SK-N-SH treated with all-trans-retinoic acid at 6 μM for 48 hours (cell line): ENCODE results near the gene SNRNP25.

ENCODE experiments used
- ATAC-seq: fragments of 200-7000 bp; cut with Tn5 transposase; 3 replicates; pipeline ENCODE4 v1.9.1; 2020; ENCODE audit warnings: mild to moderate bottlenecking, moderate library complexity
- ARNTL ChIP-seq: fragments of 450-650 bp; formaldehyde crosslinking; IDR thresholded peaks from 2 replicates; pipeline ENCODE4 v1.5.0; 2020; ENCODE audit warnings: low read depth, mild to moderate bottlenecking, moderate library complexity, borderline replicate concordance
- BACH2 ChIP-seq: fragments of 250-450 bp; sonication (Bioruptor Pico); IDR thresholded peaks from 2 replicates; pipeline ENCODE4 v1.9.0; 2021; ENCODE audit warnings: mild to moderate bottlenecking, borderline replicate concordance
- CSDC2 ChIP-seq: fragments of 250-450 bp; sonication (Bioruptor Pico); IDR thresholded peaks from 2 replicates; pipeline ENCODE4 v1.5.0; 2020; ENCODE audit warnings: mild to moderate bottlenecking, moderate library complexity
- ESRRG ChIP-seq: fragments of 250-450 bp; sonication (Bioruptor Pico); IDR thresholded peaks from 2 replicates; pipeline ENCODE4 v1.6.1; 2021; ENCODE audit warnings: mild to moderate bottlenecking
- GLIS3 ChIP-seq: fragments of 250-450 bp; sonication (Bioruptor Pico); IDR thresholded peaks from 2 replicates; pipeline ENCODE4 v1.5.0; 2020; ENCODE audit warnings: mild to moderate bottlenecking, moderate library complexity
- OSR1 ChIP-seq: fragments of 250-450 bp; sonication (Bioruptor Pico); IDR thresholded peaks from 2 replicates; pipeline ENCODE4 v1.8.0; 2022; ENCODE audit warnings: moderate library complexity, mild to moderate bottlenecking, inconsistent platforms
- RARB ChIP-seq: fragments of 250-450 bp; sonication (Bioruptor Pico); IDR thresholded peaks from 2 replicates; pipeline ENCODE4 v1.8.0; 2021; ENCODE audit warnings: mild to moderate bottlenecking, moderate library complexity
- SNAI2 ChIP-seq: fragments of 250-450 bp; sonication (Bioruptor Pico); IDR thresholded peaks from 2 replicates; pipeline ENCODE4 v1.5.0; 2020; ENCODE audit warnings: mild to moderate bottlenecking, moderate library complexity
- TCF4 ChIP-seq: fragments of 250-450 bp; sonication (Bioruptor Pico); IDR thresholded peaks from 2 replicates; pipeline ENCODE4 v1.8.0; 2021; ENCODE audit warnings: mild to moderate bottlenecking, moderate library complexity, borderline replicate concordance
- TOX ChIP-seq: fragments of 250-450 bp; sonication (Bioruptor Pico); IDR thresholded peaks from 2 replicates; pipeline ENCODE4 v1.8.0; 2021; ENCODE audit warnings: mild to moderate bottlenecking, moderate library complexity, borderline replicate concordance
- ZC3H10 ChIP-seq: fragments of 250-450 bp; sonication (Bioruptor Pico); IDR thresholded peaks from 2 replicates; pipeline ENCODE4 v1.5.1; 2021; ENCODE audit warnings: mild to moderate bottlenecking, moderate library complexity
- ZFP3 ChIP-seq: fragments of 250-450 bp; sonication (Bioruptor Pico); IDR thresholded peaks from 2 replicates; pipeline ENCODE4 v1.5.0; 2020; ENCODE audit warnings: mild to moderate bottlenecking, moderate library complexity
- ZFP30 ChIP-seq: fragments of 450-650 bp; formaldehyde crosslinking; IDR thresholded peaks from 2 replicates; pipeline ENCODE4 v1.5.0; 2022; ENCODE audit warnings: mild to moderate bottlenecking, moderate library complexity
- ZNF565 ChIP-seq: fragments of 450-650 bp; formaldehyde crosslinking; conservative IDR thresholded peaks from 2 replicates; pipeline ENCODE4 v1.5.0; 2020; ENCODE audit warnings: low read depth, mild to moderate bottlenecking, moderate library complexity
- TF ChIP-seq, protein P1 (sequence below): fragments of 250-450 bp; sonication (Bioruptor Pico); IDR thresholded peaks from 2 replicates; pipeline ENCODE4 v1.5.1; 2020; ENCODE audit warnings: low read depth, mild to moderate bottlenecking, moderate library complexity
- TF ChIP-seq, protein P2 (sequence below): fragments of 250-450 bp; sonication (Bioruptor Pico); IDR thresholded peaks from 2 replicates; pipeline ENCODE4 v1.8.0; 2020; ENCODE audit warnings: mild to moderate bottlenecking, moderate library complexity, borderline replicate concordance
- TF ChIP-seq, protein P3 (sequence below): fragments of 250-450 bp; sonication (Bioruptor Pico); IDR thresholded peaks from 2 replicates; pipeline ENCODE4 v1.8.0; 2021; ENCODE audit warnings: low read depth, mild to moderate bottlenecking, moderate library complexity, borderline replicate concordance
- TF ChIP-seq, protein P4 (sequence below): fragments of 250-450 bp; sonication (Bioruptor Pico); IDR thresholded peaks from 2 replicates; pipeline ENCODE4 v1.5.0; 2020; ENCODE audit warnings: mild to moderate bottlenecking, moderate library complexity

Gene SNRNP25

DNA sequence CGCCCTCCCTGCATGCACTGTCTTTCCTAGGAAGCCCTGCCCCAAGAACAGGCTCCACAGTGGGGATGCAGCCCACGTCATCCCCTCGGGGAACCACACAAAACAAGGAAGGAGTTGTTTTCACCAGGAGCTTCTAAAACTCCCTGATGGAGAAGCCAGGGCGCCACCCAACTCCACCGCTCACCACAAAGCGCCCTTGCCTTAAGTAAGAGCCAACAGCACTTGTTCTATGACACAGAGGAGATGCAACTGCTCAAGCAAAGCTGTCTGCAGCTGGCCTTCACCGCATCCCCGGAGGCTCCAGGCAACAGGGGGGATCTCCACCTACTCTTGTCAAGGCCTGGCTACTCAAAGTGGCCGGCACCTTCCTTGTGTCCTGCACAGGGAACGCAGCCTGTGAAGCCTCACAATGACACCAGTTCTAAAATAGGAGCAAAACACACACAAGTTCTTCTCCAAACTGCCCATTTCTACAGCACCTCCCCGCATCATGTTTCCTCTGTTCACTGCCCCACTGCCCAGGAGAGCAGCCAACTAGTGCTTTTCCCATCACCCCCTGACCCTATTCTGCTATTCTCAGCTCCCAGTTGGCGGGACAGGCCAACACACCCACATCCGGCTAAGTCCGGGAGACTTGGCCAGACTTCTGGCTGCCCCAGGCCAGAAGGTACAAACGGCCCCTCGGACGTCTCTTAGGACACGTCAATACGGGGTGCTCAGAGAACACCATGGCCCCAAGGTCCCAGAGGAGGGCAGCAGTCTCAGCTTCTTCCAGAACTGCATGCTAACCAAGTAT, 48.6 kb downstream of the SNRNP25 start:
- TF ChIP-seq BACH2 (no peak), OSR1 (CRISPR knock-in tag) (no peak), ZC3H10 (no peak), GLIS3 (CRISPR knock-in tag) (no peak), TOX (CRISPR knock-in tag) (no peak), ZNF565 (CRISPR knock-in tag) (no peak), ZFP30 (CRISPR knock-in tag) (no peak), CSDC2 (CRISPR knock-in tag) (no peak), SNAI2 (CRISPR knock-in tag) (no peak), ARNTL (CRISPR knock-in tag) (no peak), ZFP3 (CRISPR knock-in tag) (no peak)
- TF ChIP-seq, protein P1, sequence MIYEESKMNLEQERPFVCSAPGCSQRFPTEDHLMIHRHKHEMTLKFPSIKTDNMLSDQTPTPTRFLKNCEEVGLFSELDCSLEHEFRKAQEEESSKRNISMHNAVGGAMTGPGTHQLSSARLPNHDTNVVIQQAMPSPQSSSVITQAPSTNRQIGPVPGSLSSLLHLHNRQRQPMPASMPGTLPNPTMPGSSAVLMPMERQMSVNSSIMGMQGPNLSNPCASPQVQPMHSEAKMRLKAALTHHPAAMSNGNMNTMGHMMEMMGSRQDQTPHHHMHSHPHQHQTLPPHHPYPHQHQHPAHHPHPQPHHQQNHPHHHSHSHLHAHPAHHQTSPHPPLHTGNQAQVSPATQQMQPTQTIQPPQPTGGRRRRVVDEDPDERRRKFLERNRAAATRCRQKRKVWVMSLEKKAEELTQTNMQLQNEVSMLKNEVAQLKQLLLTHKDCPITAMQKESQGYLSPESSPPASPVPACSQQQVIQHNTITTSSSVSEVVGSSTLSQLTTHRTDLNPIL (CRISPR knock-in tag): no peak
- ATAC-seq: no peak

DNA sequence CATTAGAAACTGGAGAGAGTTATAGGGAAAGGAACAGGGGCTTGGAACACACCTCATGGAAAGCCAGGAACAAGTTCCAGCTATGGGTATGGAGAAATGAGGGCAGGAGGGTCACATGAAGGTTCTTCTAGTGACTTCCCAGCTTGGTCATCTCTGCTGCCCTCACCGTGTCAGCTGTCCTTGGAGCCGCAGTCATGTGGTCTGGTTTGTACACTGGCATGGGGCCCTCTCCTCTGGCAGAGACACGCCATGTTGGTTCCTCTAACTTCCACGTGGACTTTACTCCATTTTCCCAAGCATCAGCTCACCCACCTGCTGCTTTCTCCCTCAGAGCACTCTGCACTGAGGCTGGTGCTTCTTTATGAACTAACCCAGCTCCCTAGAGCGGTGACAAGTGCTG, 50.7 kb downstream of the SNRNP25 start:
- TF ChIP-seq, protein P1 (CRISPR knock-in tag): no peak
- TF ChIP-seq ZC3H10 (no peak), ZNF565 (CRISPR knock-in tag) (no peak), ZFP3 (CRISPR knock-in tag) (no peak), SNAI2 (CRISPR knock-in tag) (no peak), GLIS3 (CRISPR knock-in tag) (no peak), ESRRG (CRISPR knock-in tag) (no peak), TCF4 (CRISPR knock-in tag) (no peak)
- TF ChIP-seq, protein P2, sequence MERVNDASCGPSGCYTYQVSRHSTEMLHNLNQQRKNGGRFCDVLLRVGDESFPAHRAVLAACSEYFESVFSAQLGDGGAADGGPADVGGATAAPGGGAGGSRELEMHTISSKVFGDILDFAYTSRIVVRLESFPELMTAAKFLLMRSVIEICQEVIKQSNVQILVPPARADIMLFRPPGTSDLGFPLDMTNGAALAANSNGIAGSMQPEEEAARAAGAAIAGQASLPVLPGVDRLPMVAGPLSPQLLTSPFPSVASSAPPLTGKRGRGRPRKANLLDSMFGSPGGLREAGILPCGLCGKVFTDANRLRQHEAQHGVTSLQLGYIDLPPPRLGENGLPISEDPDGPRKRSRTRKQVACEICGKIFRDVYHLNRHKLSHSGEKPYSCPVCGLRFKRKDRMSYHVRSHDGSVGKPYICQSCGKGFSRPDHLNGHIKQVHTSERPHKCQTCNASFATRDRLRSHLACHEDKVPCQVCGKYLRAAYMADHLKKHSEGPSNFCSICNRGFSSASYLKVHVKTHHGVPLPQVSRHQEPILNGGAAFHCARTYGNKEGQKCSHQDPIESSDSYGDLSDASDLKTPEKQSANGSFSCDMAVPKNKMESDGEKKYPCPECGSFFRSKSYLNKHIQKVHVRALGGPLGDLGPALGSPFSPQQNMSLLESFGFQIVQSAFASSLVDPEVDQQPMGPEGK (CRISPR knock-in tag): no peak
- no peak for ATAC-seq

DNA sequence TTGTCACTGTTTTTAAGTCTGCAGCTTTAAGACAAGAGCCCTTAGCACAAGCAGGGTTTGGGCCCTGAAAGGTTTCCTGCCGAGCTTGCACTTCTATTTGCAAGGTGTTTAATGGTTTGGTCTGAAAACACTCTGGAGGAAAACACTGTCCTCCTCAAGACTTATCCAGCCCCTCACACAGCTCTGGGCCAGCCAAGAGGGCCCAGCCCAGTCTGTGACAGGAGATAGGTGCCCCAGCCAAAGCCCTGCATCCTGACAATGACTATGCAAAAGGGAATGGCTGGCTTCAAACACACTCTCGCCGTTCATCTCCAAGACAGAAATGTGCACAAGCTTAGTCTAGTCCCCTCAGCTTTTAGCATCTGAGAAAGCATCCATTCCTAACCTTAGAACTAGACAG, 51.3 kb downstream of the SNRNP25 start:
- TF ChIP-seq ARNTL (CRISPR knock-in tag): no peak
- TF ChIP-seq GLIS3 (CRISPR knock-in tag): no peak
- no peak for TF ChIP-seq ZFP30 (CRISPR knock-in tag)
- TF ChIP-seq, protein P3, sequence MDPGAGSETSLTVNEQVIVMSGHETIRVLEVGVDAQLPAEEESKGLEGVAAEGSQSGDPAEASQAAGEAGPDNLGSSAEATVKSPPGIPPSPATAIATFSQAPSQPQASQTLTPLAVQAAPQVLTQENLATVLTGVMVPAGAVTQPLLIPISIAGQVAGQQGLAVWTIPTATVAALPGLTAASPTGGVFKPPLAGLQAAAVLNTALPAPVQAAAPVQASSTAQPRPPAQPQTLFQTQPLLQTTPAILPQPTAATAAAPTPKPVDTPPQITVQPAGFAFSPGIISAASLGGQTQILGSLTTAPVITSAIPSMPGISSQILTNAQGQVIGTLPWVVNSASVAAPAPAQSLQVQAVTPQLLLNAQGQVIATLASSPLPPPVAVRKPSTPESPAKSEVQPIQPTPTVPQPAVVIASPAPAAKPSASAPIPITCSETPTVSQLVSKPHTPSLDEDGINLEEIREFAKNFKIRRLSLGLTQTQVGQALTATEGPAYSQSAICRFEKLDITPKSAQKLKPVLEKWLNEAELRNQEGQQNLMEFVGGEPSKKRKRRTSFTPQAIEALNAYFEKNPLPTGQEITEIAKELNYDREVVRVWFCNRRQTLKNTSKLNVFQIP: no peak
- TF ChIP-seq TOX (CRISPR knock-in tag): no peak
- TF ChIP-seq SNAI2 (CRISPR knock-in tag): no peak
- TF ChIP-seq, protein P4, sequence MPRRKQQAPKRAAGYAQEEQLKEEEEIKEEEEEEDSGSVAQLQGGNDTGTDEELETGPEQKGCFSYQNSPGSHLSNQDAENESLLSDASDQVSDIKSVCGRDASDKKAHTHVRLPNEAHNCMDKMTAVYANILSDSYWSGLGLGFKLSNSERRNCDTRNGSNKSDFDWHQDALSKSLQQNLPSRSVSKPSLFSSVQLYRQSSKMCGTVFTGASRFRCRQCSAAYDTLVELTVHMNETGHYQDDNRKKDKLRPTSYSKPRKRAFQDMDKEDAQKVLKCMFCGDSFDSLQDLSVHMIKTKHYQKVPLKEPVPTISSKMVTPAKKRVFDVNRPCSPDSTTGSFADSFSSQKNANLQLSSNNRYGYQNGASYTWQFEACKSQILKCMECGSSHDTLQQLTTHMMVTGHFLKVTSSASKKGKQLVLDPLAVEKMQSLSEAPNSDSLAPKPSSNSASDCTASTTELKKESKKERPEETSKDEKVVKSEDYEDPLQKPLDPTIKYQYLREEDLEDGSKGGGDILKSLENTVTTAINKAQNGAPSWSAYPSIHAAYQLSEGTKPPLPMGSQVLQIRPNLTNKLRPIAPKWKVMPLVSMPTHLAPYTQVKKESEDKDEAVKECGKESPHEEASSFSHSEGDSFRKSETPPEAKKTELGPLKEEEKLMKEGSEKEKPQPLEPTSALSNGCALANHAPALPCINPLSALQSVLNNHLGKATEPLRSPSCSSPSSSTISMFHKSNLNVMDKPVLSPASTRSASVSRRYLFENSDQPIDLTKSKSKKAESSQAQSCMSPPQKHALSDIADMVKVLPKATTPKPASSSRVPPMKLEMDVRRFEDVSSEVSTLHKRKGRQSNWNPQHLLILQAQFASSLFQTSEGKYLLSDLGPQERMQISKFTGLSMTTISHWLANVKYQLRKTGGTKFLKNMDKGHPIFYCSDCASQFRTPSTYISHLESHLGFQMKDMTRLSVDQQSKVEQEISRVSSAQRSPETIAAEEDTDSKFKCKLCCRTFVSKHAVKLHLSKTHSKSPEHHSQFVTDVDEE (CRISPR knock-in tag): no peak
- TF ChIP-seq OSR1 (CRISPR knock-in tag): no peak
- no peak for TF ChIP-seq RARB (CRISPR knock-in tag)
- no peak for ATAC-seq
